Astrocyte (in vitro differentiated cells and primary cell): ENCODE data around the gene CFAP20. TPM values are rescaled to one million over a fixed set of nuclear protein-coding genes. Genes with fewer than 3 reads are reported as not detected.
"Not testable (repeated sequence)": the region's sequence is repeated elsewhere in the genome, so short reads cannot be mapped to it uniquely, and the experiment has no call there.

Experiments
- DNase-seq: peaks from one replicate; pipeline ENCODE4 v3.0.0-alpha.2; 2010; ENCODE audit warnings: low read depth
- FAIRE-seq: peaks from 2 replicates; lab custom pipeline; 2011; peaks lifted over from hg19 to GRCh38; lab: Jason Lieb, UNC
- H2AFZ ChIP-seq: 2 replicates; pipeline ENCODE4 v1.6.0; 2012; ENCODE audit warnings: low read depth, low read length, inconsistent platforms
- H3K27ac ChIP-seq: 2 replicates; pipeline ENCODE4 v1.5.1; 2011; ENCODE audit warnings: low read depth, low read length, inconsistent platforms
- H3K27me3 ChIP-seq: 2 replicates; pipeline ENCODE4 v1.6.0; 2011; ENCODE audit warnings: low read length, inconsistent platforms; ENCODE audit not compliant: insufficient read depth
- H3K36me3 ChIP-seq: 2 replicates; pipeline ENCODE4 v1.5.1; 2011; ENCODE audit warnings: low read length, inconsistent platforms; ENCODE audit not compliant: insufficient read depth
- H3K4me1 ChIP-seq: 2 replicates; pipeline ENCODE4 v1.5.1; 2011; ENCODE audit warnings: low read length, inconsistent platforms; ENCODE audit not compliant: insufficient read depth
- H3K4me2 ChIP-seq: 2 replicates; pipeline ENCODE4 v1.6.0; 2012; ENCODE audit warnings: low read length, inconsistent platforms
- H3K4me3 ChIP-seq: 2 replicates; pipeline ENCODE4 v1.5.1; 2011; ENCODE audit warnings: low read depth, mild to moderate bottlenecking, low read length, inconsistent platforms; ENCODE audit not compliant: insufficient read depth
- H3K79me2 ChIP-seq: 2 replicates; pipeline ENCODE4 v1.6.0; 2012; ENCODE audit warnings: mild to moderate bottlenecking, low read length, inconsistent platforms; ENCODE audit not compliant: insufficient read depth
- H3K9ac ChIP-seq: 2 replicates; pipeline ENCODE4 v1.6.0; 2012; ENCODE audit warnings: mild to moderate bottlenecking, low read length, inconsistent platforms
- H3K9me3 ChIP-seq: 2 replicates; pipeline ENCODE4 v1.5.1; 2012; ENCODE audit warnings: low read depth, mild to moderate bottlenecking, low read length, inconsistent platforms; ENCODE audit not compliant: insufficient read depth
- H4K20me1 ChIP-seq: 2 replicates; pipeline ENCODE4 v1.6.0; 2012; ENCODE audit warnings: low read length, inconsistent platforms; ENCODE audit not compliant: insufficient read depth
- H3K27ac Mint-ChIP-seq: one replicate; pipeline ENCODE4 v1.8.0; 2021; ENCODE audit warnings: mild to moderate bottlenecking, mixed read lengths; ENCODE audit not compliant: unreplicated experiment
- H3K27me3 Mint-ChIP-seq: one replicate; pipeline ENCODE4 v1.8.0; 2021; ENCODE audit warnings: low read depth, mixed read lengths; ENCODE audit not compliant: unreplicated experiment
- H3K36me3 Mint-ChIP-seq: one replicate; pipeline ENCODE4 v1.8.0; 2021; ENCODE audit warnings: low read depth, mixed read lengths; ENCODE audit not compliant: unreplicated experiment
- H3K4me1 Mint-ChIP-seq: one replicate; pipeline ENCODE4 v1.8.0; 2021; ENCODE audit warnings: low read depth, mixed read lengths; ENCODE audit not compliant: unreplicated experiment
- H3K4me3 Mint-ChIP-seq: one replicate; pipeline ENCODE4 v1.8.0; 2021; ENCODE audit warnings: mild to moderate bottlenecking, moderate library complexity, mixed read lengths; ENCODE audit not compliant: unreplicated experiment
- H3K9me3 Mint-ChIP-seq: one replicate; pipeline ENCODE4 v1.8.0; 2021; ENCODE audit warnings: mild to moderate bottlenecking, mixed read lengths; ENCODE audit not compliant: unreplicated experiment
- CTCF ChIP-seq: IDR thresholded peaks from 2 replicates; pipeline ENCODE4 v1.5.1; 2011; ENCODE audit warnings: low read depth, mild to moderate bottlenecking, inconsistent platforms, low read length, moderate library complexity; ENCODE audit not compliant: insufficient read depth
- EZH2 ChIP-seq: IDR thresholded peaks from 2 replicates; pipeline ENCODE4 v1.6.1; 2012; ENCODE audit warnings: mild to moderate bottlenecking, low read length, inconsistent platforms; ENCODE audit not compliant: insufficient read depth
- total RNA-seq: library from RNA; stranded (reverse); gene quantifications from 2 replicates; pipeline ENCODE4 v1.2.1, GENCODE V29; 2021

The CFAP20 gene
- total RNA-seq, 1 donor from 2014 or later = 43.6 TPM

DNA sequence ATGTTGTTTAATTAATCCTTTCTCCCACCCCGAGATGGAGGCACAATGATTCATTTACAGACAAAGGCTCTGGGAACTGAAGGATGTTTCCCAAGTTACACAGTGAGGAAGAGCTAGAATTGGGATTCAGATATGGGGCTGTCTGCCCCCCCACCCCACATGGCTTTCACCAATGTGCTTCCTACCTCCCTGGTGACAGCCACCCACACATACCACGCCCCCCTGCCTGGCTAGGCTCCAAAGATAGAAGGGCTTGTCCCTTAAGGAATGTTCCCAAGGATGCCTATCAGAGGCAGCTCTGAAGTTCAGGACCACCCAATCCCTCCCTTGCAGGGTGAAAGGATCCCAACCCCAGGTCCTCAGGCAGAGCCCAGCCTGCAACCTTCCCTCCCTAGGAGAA lies 32.9 kb downstream of the CFAP20 start:
- no peaks in the 10 kb centered on the region for H3K9me3 Mint-ChIP-seq
- no peak overlapping the region for H3K4me3 Mint-ChIP-seq
- no peak overlapping the region for H3K9ac ChIP-seq
- no peaks in the 10 kb centered on the region for H3K36me3 ChIP-seq
- no peaks in the 10 kb centered on the region for H4K20me1 ChIP-seq
- H3K36me3 Mint-ChIP-seq = no peaks in the 10 kb centered on the region
- H3K9me3 ChIP-seq = no peaks in the 10 kb centered on the region
- peaks cover 22% of the 10 kb centered on the region for H3K27me3 Mint-ChIP-seq
- H3K27ac ChIP-seq = no peak overlapping the region
- TF ChIP-seq CTCF (no peak), EZH2 (no peak)
- H3K4me2 ChIP-seq = no peak overlapping the region
- H3K4me1 ChIP-seq = no peaks in the 10 kb centered on the region
- no peak for FAIRE-seq
- no peak overlapping the region for H2AFZ ChIP-seq
- H3K27me3 ChIP-seq = no peaks in the 10 kb centered on the region
- H3K27ac Mint-ChIP-seq = no peak overlapping the region
- H3K4me3 ChIP-seq = no peak overlapping the region
- DNase-seq = no peak
- H3K79me2 ChIP-seq = no peaks in the 10 kb centered on the region
- peaks cover 12% of the 10 kb centered on the region for H3K4me1 Mint-ChIP-seq

GRCh38 chr16:58095575-58095960 lies 33.6 kb downstream of the CFAP20 start:
- not testable (repeated sequence) for H2AFZ ChIP-seq, H3K4me3 ChIP-seq, H3K27ac ChIP-seq, H3K27me3 ChIP-seq, H3K9ac ChIP-seq, H3K36me3 Mint-ChIP-seq, H4K20me1 ChIP-seq, H3K4me3 Mint-ChIP-seq, DNase-seq, H3K9me3 Mint-ChIP-seq, FAIRE-seq, H3K9me3 ChIP-seq, H3K79me2 ChIP-seq, H3K4me1 ChIP-seq, H3K27ac Mint-ChIP-seq, H3K4me2 ChIP-seq, H3K36me3 ChIP-seq
- peaks cover 22% of the 10 kb centered on the region for H3K27me3 Mint-ChIP-seq
- peaks cover 12% of the 10 kb centered on the region for H3K4me1 Mint-ChIP-seq

- Histone ChIP-seq H3K27me3 (no peaks in the 10 kb centered on the region), H4K20me1 (no peaks in the 10 kb centered on the region), H3K9ac (no peak overlapping the region), H3K36me3 (no peaks in the 10 kb centered on the region), H3K4me1 (no peaks in the 10 kb centered on the region), H3K9me3 (no peaks in the 10 kb centered on the region), H3K4me3 (no peak overlapping the region), H3K79me2 (no peaks in the 10 kb centered on the region), H2AFZ (no peak overlapping the region), H3K4me2 (no peak overlapping the region), H3K27ac (no peak overlapping the region)
- Mint-ChIP-seq H3K27ac (no peak overlapping the region), H3K4me1 (peaks cover 12% of the 10 kb centered on the region), H3K9me3 (no peaks in the 10 kb centered on the region), H3K27me3 (peaks cover 22% of the 10 kb centered on the region), H3K36me3 (no peaks in the 10 kb centered on the region), H3K4me3 (no peak overlapping the region)
- DNase-seq = no peak
- FAIRE-seq = no peak
- no peak for TF ChIP-seq CTCF
- no peak for TF ChIP-seq EZH2
Observed at GRCh38 chr16:58094791-58095574, 34.2 kb downstream of the CFAP20 start.
